ENCODE data around the gene CDK11B. TPM values are rescaled to one million over a fixed set of nuclear protein-coding genes. Genes with fewer than 3 reads are reported as not detected.
A peak's percentile ranks its signal among the peaks of the same experiment; 100 is the strongest.

The CDK11B gene
- total RNA-seq, 4 donors from 2014 or later, result 12.8 to 23.7 (median 15.0) TPM

DNA sequence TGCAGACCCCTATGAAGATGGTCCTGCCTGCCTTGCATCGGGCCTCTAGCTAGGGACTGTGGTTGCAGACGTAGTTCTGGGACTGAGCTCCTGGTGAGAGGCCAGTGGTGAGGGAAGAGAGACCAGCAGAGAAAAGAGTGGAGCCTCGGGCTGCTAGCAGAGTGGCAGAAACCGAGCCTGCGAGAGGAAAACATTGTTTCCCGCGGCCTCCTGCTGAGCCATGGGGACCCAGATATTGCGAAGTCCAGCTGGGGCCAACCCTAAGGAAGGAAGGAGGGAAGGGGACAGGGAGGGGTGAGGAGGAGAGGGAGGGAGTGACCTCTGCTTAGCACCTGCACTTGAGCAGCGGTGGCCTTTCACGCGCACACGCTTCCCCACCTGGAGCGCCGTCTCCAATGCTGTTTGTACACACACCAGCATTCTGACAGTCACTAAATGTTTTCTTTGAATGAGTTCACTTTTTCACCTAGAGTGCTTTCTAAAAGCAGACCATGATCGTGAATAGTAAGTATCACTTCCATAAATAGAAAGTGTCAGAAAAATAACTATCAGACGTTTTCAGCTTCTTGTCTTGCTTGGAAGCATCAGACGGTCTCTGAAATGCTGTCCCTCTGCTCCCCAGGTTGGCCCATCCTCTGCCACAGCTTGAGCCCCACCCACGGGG is 56.4 kb downstream of the CDK11B start:
- H3K27me3 ChIP-seq, result no peaks in the 10 kb centered on the region
- 64 to 67% methylated on average over 17 to 18 of the region's 18 CpGs for WGBS, 2 donors
- intact Hi-C loops (cut with DNase I), result no loop called here

GRCh38 chr1:1601564-1602303 is 57.1 kb downstream of the CDK11B start:
- 86 to 88% methylated on average over 8 to 12 of the region's 15 CpGs for WGBS, 2 donors
- no peaks in the 10 kb centered on the region for H3K36me3 ChIP-seq
- no peak overlapping the region for H3K4me3 ChIP-seq (replicated peaks in 1 of 3)
- intact Hi-C loops (cut with DNase I), result no loop called here
- no peaks in the 10 kb centered on the region for H3K9me3 ChIP-seq
- no peak overlapping the region for H3K27ac ChIP-seq
- peaks cover 10 to 35% of the 10 kb centered on the region in 2 donors for H3K4me1 ChIP-seq
- no peaks in the 10 kb centered on the region for H3K27me3 ChIP-seq
- DNase-seq, result no peak
- TF ChIP-seq, protein P1, sequence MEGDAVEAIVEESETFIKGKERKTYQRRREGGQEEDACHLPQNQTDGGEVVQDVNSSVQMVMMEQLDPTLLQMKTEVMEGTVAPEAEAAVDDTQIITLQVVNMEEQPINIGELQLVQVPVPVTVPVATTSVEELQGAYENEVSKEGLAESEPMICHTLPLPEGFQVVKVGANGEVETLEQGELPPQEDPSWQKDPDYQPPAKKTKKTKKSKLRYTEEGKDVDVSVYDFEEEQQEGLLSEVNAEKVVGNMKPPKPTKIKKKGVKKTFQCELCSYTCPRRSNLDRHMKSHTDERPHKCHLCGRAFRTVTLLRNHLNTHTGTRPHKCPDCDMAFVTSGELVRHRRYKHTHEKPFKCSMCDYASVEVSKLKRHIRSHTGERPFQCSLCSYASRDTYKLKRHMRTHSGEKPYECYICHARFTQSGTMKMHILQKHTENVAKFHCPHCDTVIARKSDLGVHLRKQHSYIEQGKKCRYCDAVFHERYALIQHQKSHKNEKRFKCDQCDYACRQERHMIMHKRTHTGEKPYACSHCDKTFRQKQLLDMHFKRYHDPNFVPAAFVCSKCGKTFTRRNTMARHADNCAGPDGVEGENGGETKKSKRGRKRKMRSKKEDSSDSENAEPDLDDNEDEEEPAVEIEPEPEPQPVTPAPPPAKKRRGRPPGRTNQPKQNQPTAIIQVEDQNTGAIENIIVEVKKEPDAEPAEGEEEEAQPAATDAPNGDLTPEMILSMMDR (IDR thresholded peaks at IDR 0.05), result no peak
- no peak for TF ChIP-seq POLR2A (IDR thresholded peaks at IDR 0.05)

More for the DNA sequence above, 56.4 kb downstream of the CDK11B start:
- Histone ChIP-seq H3K36me3 (no peaks in the 10 kb centered on the region), H3K9me3 (no peaks in the 10 kb centered on the region), H3K4me1 (peaks cover 10 to 30% of the 10 kb centered on the region in 2 donors), H3K27ac (no peak overlapping the region), H3K4me3 (replicated peaks in 1 of 3) (no peak overlapping the region)
- DNase-seq, result no peak
- no peak for TF ChIP-seq POLR2A (IDR thresholded peaks at IDR 0.05)
- TF ChIP-seq, protein P1 (IDR thresholded peaks at IDR 0.05), result no peak

DNA sequence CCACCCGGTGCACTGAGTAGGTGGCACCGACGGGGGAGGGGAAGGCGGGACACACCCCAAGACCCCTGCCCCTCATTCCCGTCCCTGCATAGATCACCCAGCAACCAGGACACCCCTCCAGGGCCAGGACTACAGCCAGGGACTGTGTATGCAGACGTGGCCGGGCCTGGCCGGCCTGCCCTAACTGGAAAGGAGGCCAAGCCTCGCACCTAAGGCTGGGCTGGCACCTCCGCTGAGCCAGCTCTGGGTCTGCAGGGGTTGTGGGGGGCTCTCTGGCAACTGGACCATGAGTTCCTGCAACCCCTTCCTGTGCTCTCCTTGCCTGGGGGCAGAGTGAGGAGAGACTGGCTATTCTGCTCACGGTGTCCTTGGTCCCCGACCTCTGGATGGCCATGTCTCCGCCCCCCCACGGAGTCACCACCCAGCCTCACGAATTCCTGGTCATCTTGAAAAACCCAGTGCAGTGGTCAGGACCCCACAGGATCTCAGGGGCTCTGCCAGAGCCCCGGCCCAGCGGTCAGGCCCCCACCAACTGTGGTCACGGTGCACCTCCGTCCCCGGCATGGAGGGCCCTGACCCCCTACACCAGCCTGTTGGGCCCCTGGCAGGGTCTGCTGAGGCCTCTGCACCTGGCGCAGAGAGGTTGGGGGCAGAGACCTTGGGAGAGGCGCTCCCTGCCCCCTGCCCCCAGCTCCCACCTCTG is 57.8 kb downstream of the CDK11B start:
- peaks cover 10 to 35% of the 10 kb centered on the region in 2 donors for H3K4me1 ChIP-seq
- no peaks in the 10 kb centered on the region for H3K27me3 ChIP-seq
- TF ChIP-seq, protein P1 (IDR thresholded peaks at IDR 0.05), result no peak
- no peak for TF ChIP-seq POLR2A (IDR thresholded peaks at IDR 0.05)
- WGBS, 2 donors, result 67% methylated on average over 12 of the region's 22 CpGs; no CpG with 5 or more reads in 1 of the 2 donors
- no peaks in the 10 kb centered on the region for H3K9me3 ChIP-seq
- DNase-seq, result no peak
- no peak overlapping the region for H3K27ac ChIP-seq
- H3K36me3 ChIP-seq, result no peaks in the 10 kb centered on the region
- intact Hi-C loops (cut with DNase I), result no loop called here
- no peak overlapping the region for H3K4me3 ChIP-seq (replicated peaks in 1 of 3)

DNA sequence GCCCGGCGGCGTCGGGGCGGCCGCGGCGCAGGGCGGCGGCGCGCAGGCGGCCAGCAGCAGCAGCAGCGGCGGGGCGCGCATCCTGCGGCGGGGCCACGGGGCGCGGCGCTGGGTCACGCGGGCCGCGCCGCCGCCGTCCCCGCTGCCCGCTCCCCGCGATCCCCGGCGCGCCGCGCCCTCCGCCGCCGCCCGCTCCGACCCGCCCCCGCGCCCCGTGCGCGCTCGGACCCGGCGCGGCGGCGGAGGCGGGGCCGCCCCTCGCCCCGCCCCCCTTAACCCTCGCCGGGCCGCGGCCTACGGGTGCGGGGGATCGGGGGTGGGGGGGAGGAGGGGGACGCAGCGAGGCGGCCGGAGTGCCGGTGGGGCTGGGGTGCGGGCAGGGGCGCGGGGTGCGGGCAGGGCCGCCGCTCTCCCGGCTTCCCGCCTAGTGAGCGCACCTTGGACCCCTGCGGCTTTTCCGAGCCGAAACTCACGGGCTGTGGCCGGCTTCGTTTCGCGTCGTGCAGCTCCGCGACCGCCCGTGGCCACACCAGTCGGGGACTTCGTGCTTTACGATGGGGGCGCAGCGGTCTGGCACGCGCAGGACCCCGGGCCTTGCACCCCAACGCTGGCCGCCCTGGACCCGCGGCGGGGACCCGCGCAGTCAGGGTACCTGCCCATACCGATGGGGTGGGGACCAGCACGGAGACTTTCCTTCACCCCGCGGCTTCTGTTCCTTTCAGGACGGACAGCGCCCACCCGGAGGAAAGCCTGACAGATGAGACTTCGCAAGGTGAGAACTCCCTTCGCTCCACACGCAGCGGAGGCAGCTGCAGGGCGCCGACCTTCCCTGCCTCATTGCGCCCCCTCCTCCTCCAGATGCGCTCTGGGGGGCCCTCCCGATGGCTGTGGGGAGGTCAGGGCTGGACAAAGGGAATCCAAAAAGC is 58.6 kb downstream of the CDK11B start, which contains the start of gene FNDC10:
Gene FNDC10 (minus strand): TSS at position 201 of the 926 bp plus-strand sequence. CDS start 120 bp downstream, at position 81.
- intact Hi-C loops (cut with DNase I), result no loop called here
- 7 to 12% methylated on average over 5 to 15 of the region's 125 CpGs for WGBS, 2 donors
- Histone ChIP-seq H3K27me3 (no peaks in the 10 kb centered on the region), H3K4me3 (replicated peaks in 1 of 3) (peak within 1 kb of the TSS in 1 of 3 donors; percentile 40), H3K27ac (no peak within 1 kb of the TSS), H3K4me1 (peaks cover 10 to 35% of the 10 kb centered on the region in 2 donors), H3K36me3 (no peaks in the 10 kb centered on the region), H3K9me3 (no peaks in the 10 kb centered on the region)
- DNase-seq, result no peak
- TF ChIP-seq POLR2A (IDR thresholded peaks at IDR 0.05), result no peak
- TF ChIP-seq, protein P1 (IDR thresholded peaks at IDR 0.05), result no peak

Measured in thyroid gland (tissue), 4 donors.